Karpas-422 (cell line): ENCODE results near the gene POU6F1. TPM values are rescaled to one million over a fixed set of nuclear protein-coding genes. Genes with fewer than 3 reads are reported as not detected.
A peak's percentile ranks its signal among the peaks of the same experiment; 100 is the strongest.

ENCODE experiments used
- DNase-seq: peaks from one replicate; pipeline ENCODE4 v3.0.0-alpha.2; 2015
- H2AFZ ChIP-seq: fragments of 200-600 bp; sonication (generic); 2 replicates; pipeline ENCODE4 v1.6.1; 2014; ENCODE audit warnings: antibody characterized with exemption, low read length, mixed read lengths
- H3K27ac ChIP-seq: fragments of 200-600 bp; sonication (generic); 2 replicates; pipeline ENCODE4 v1.5.1; 2014; ENCODE audit warnings: mild to moderate bottlenecking, low read length, moderate library complexity
- H3K27me3 ChIP-seq: fragments of 200-600 bp; sonication (generic); 2 replicates; pipeline ENCODE4 v1.6.1; 2014; ENCODE audit warnings: low read length, mixed read lengths
- H3K36me3 ChIP-seq: fragments of 200-600 bp; sonication (generic); 2 replicates; pipeline ENCODE4 v1.6.1; 2014; ENCODE audit warnings: low read length, mixed read lengths; ENCODE audit not compliant: insufficient read depth
- H3K4me1 ChIP-seq: fragments of 200-600 bp; sonication (generic); 2 replicates; pipeline ENCODE4 v1.6.1; 2014; ENCODE audit warnings: mild to moderate bottlenecking, low read length, mixed read lengths
- H3K4me2 ChIP-seq: fragments of 200-600 bp; sonication (generic); 2 replicates; pipeline ENCODE4 v1.6.1; 2014; ENCODE audit warnings: low read length, low read depth, mild to moderate bottlenecking; ENCODE audit not compliant: poor library complexity, severe bottlenecking
- H3K4me3 ChIP-seq: fragments of 200-600 bp; sonication (generic); 2 replicates; pipeline ENCODE4 v1.5.1; 2014; ENCODE audit warnings: mild to moderate bottlenecking, antibody characterized with exemption, low read length, mixed read lengths
- H3K79me2 ChIP-seq: fragments of 200-600 bp; sonication (generic); 2 replicates; pipeline ENCODE4 v1.6.1; 2014; ENCODE audit warnings: mild to moderate bottlenecking, low read length, mixed read lengths
- H3K9ac ChIP-seq: fragments of 200-600 bp; sonication (generic); 2 replicates; pipeline ENCODE4 v1.6.0; 2014; ENCODE audit warnings: low read length
- H3K9me2 ChIP-seq: fragments of 200-600 bp; sonication (generic), shearing (Covaris generic); replicated peaks from 2 replicates; pipeline ENCODE4 v1.6.0; 2014; ENCODE audit warnings: mild to moderate bottlenecking, low read length, moderate library complexity; ENCODE audit not compliant: insufficient read depth
- H3K9me3 ChIP-seq: fragments of 300-700, 200-600 bp; sonication (generic); 2 replicates; pipeline ENCODE4 v1.6.1; 2014; ENCODE audit warnings: low read length, mixed read lengths
- H4K20me1 ChIP-seq: fragments of 200-600 bp; sonication (generic); 2 replicates; pipeline ENCODE4 v1.6.1; 2014; ENCODE audit warnings: mild to moderate bottlenecking, antibody characterized with exemption, low read length, low read depth; ENCODE audit not compliant: insufficient read depth
- total RNA-seq: library from RNA; depleted of rRNA; stranded (reverse); fragments of >200 nt; shearing (Covaris generic); gene quantifications from 2 replicates; pipeline ENCODE4 v1.2.3, GENCODE V29; 2014; ENCODE audit warnings: low replicate concordance

Gene POU6F1
- total RNA-seq, 1 experiment from 2014 or later: 1.6 TPM

GRCh38 chr12:51189790-51190355 is 28.0 kb downstream of the POU6F1 start:
- H3K36me3 ChIP-seq: no peaks in the 10 kb centered on the region
- peaks cover 21% of the 10 kb centered on the region for H3K4me1 ChIP-seq
- H3K27me3 ChIP-seq: no peaks in the 10 kb centered on the region
- H4K20me1 ChIP-seq: no peaks in the 10 kb centered on the region
- DNase-seq: no peak
- no peak overlapping the region for H3K9ac ChIP-seq
- H2AFZ ChIP-seq: no peak overlapping the region
- H3K27ac ChIP-seq: no peak overlapping the region
- H3K9me2 ChIP-seq: no peaks in the 10 kb centered on the region
- H3K4me3 ChIP-seq: no peak overlapping the region
- no peaks in the 10 kb centered on the region for H3K79me2 ChIP-seq
- no peak overlapping the region for H3K4me2 ChIP-seq
- no peaks in the 10 kb centered on the region for H3K9me3 ChIP-seq

GRCh38 chr12:51188359-51189051 is 29.4 kb downstream of the POU6F1 start:
- peak; percentile 56 for DNase-seq

GRCh38 chr12:51187370-51187987 is 30.4 kb downstream of the POU6F1 start:
- H3K27me3 ChIP-seq: no peaks in the 10 kb centered on the region
- H3K9me3 ChIP-seq: no peaks in the 10 kb centered on the region
- no peaks in the 10 kb centered on the region for H3K79me2 ChIP-seq
- H3K9ac ChIP-seq: no peak overlapping the region
- DNase-seq: no peak
- H3K27ac ChIP-seq: no peak overlapping the region
- H3K36me3 ChIP-seq: no peaks in the 10 kb centered on the region
- H3K4me1 ChIP-seq: peaks cover 21% of the 10 kb centered on the region
- H2AFZ ChIP-seq: no peak overlapping the region
- H3K9me2 ChIP-seq: no peaks in the 10 kb centered on the region
- no peaks in the 10 kb centered on the region for H4K20me1 ChIP-seq
- no peak overlapping the region for H3K4me3 ChIP-seq
- H3K4me2 ChIP-seq: no peak overlapping the region

More at GRCh38 chr12:51188359-51189051, 29.4 kb downstream of the POU6F1 start:
- Histone ChIP-seq H3K27ac (no peak overlapping the region), H3K9ac (0 out of 2 replicates have a peak overlapping the region, but pooled peaks have one; percentile 9), H3K4me2 (peak overlapping the region; percentile 27), H2AFZ (no peak overlapping the region), H3K36me3 (no peaks in the 10 kb centered on the region), H3K9me2 (no peaks in the 10 kb centered on the region), H3K79me2 (no peaks in the 10 kb centered on the region), H3K4me3 (peak overlapping the region; percentile 32; the same call in 1 of the 2 replicates), H3K27me3 (no peaks in the 10 kb centered on the region), H4K20me1 (no peaks in the 10 kb centered on the region), H3K9me3 (no peaks in the 10 kb centered on the region), H3K4me1 (peaks cover 21% of the 10 kb centered on the region)

- no peaks in the 10 kb centered on the region for H3K79me2 ChIP-seq
- no peak overlapping the region for H2AFZ ChIP-seq
- no peak overlapping the region for H3K9ac ChIP-seq
- no peak overlapping the region for H3K27ac ChIP-seq
- no peaks in the 10 kb centered on the region for H3K9me3 ChIP-seq
- no peaks in the 10 kb centered on the region for H3K36me3 ChIP-seq
- no peaks in the 10 kb centered on the region for H3K27me3 ChIP-seq
- H4K20me1 ChIP-seq: no peaks in the 10 kb centered on the region
- H3K4me1 ChIP-seq: peaks cover 21% of the 10 kb centered on the region
- H3K4me2 ChIP-seq: no peak overlapping the region
- H3K4me3 ChIP-seq: no peak overlapping the region
- DNase-seq: no peak
- H3K9me2 ChIP-seq: no peaks in the 10 kb centered on the region
These were observed 31.3 kb downstream of the POU6F1 start for GRCh38 chr12:51186465-51187085.

- no peaks in the 10 kb centered on the region for H3K27me3 ChIP-seq
- H2AFZ ChIP-seq: no peak overlapping the region
- no peak overlapping the region for H3K4me2 ChIP-seq
- peaks cover 21% of the 10 kb centered on the region for H3K4me1 ChIP-seq
- H3K9me3 ChIP-seq: no peaks in the 10 kb centered on the region
- H3K9ac ChIP-seq: no peak overlapping the region
- no peaks in the 10 kb centered on the region for H3K9me2 ChIP-seq
- H3K79me2 ChIP-seq: no peaks in the 10 kb centered on the region
- no peak for DNase-seq
- no peak overlapping the region for H3K4me3 ChIP-seq
- no peak overlapping the region for H3K27ac ChIP-seq
- no peaks in the 10 kb centered on the region for H3K36me3 ChIP-seq
- H4K20me1 ChIP-seq: no peaks in the 10 kb centered on the region
These were observed 32.6 kb downstream of the POU6F1 start for GRCh38 chr12:51185171-51185717.

DNA sequence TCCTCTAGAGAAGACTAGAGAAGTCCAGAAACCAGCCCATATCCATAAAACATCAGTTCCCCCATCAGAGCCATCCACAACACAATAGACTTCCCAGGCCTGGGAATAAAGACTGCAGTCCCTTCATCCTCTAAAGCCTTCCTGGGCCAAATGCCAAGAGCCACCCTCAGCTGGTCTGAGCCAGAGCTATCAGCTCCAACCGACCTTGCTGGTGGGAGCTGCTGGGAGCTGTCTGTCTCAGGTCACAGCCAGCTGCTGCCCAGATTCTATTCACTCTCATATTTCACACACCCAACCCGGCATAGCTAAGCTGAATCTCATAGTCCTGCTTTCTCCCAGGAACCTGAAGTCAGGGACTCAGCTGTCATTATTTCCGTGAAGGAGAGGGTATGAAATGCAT is 34.0 kb downstream of the POU6F1 start:
- H3K9me2 ChIP-seq: no peaks in the 10 kb centered on the region
- H3K36me3 ChIP-seq: no peaks in the 10 kb centered on the region
- no peaks in the 10 kb centered on the region for H3K9me3 ChIP-seq
- H2AFZ ChIP-seq: no peak overlapping the region
- H3K9ac ChIP-seq: no peak overlapping the region
- peaks cover 17% of the 10 kb centered on the region for H3K4me1 ChIP-seq
- no peak overlapping the region for H3K4me3 ChIP-seq
- H4K20me1 ChIP-seq: no peaks in the 10 kb centered on the region
- no peak overlapping the region for H3K4me2 ChIP-seq
- H3K27me3 ChIP-seq: no peaks in the 10 kb centered on the region
- H3K27ac ChIP-seq: no peak overlapping the region
- no peak for DNase-seq
- no peaks in the 10 kb centered on the region for H3K79me2 ChIP-seq

GRCh38 chr12:51183349-51183748 is 34.5 kb downstream of the POU6F1 start:
- Histone ChIP-seq H3K9me2 (no peaks in the 10 kb centered on the region), H3K4me1 (peaks cover 12% of the 10 kb centered on the region), H3K27me3 (no peaks in the 10 kb centered on the region), H3K36me3 (no peaks in the 10 kb centered on the region), H3K9ac (no peak overlapping the region), H3K9me3 (no peaks in the 10 kb centered on the region), H3K79me2 (no peaks in the 10 kb centered on the region), H2AFZ (no peak overlapping the region), H3K27ac (no peak overlapping the region), H4K20me1 (no peaks in the 10 kb centered on the region), H3K4me2 (no peak overlapping the region), H3K4me3 (no peak overlapping the region)
- no peak for DNase-seq

GRCh38 chr12:51181558-51181957 is 36.3 kb downstream of the POU6F1 start:
- no peaks in the 10 kb centered on the region for H3K79me2 ChIP-seq
- no peak overlapping the region for H2AFZ ChIP-seq
- no peaks in the 10 kb centered on the region for H3K4me1 ChIP-seq
- no peak overlapping the region for H3K27ac ChIP-seq
- H3K36me3 ChIP-seq: no peaks in the 10 kb centered on the region
- no peak for DNase-seq
- H3K9me3 ChIP-seq: no peaks in the 10 kb centered on the region
- H3K9ac ChIP-seq: no peak overlapping the region
- H3K27me3 ChIP-seq: no peaks in the 10 kb centered on the region
- no peak overlapping the region for H3K4me2 ChIP-seq
- H3K4me3 ChIP-seq: no peak overlapping the region
- no peaks in the 10 kb centered on the region for H4K20me1 ChIP-seq
- no peaks in the 10 kb centered on the region for H3K9me2 ChIP-seq
